Right atrium auricular region (tissue), 2 donors: ENCODE measurements around the gene GOLGA5. TPM values are rescaled to one million over a fixed set of nuclear protein-coding genes. Genes with fewer than 3 reads are reported as not detected.

Experiments used
- DNase-seq: peaks from one replicate; pipeline ENCODE4 v3.0.0-alpha.2; 2019; ENCODE audit warnings: low spot score
- H3K27ac ChIP-seq, 2 donors: fragments of 200-600 bp; sonication (generic); 1 replicate in 1 of 2; 2 replicates in 1 of 2; pipeline ENCODE4 v1.5.1; 2016 to 2019
- H3K27me3 ChIP-seq, 2 donors: fragments of 200-600 bp; sonication (generic); one replicate each; pipeline versions ENCODE4 v1.5.1 to v1.6.0; 2017 to 2019
- H3K36me3 ChIP-seq: fragments of 200-600 bp; sonication (generic); one replicate; pipeline ENCODE4 v1.5.1; 2016
- H3K4me1 ChIP-seq, 2 donors: fragments of 200-600 bp; sonication (generic); one replicate each; pipeline versions ENCODE4 v1.5.1 to v1.6.0; 2017 to 2019
- H3K4me3 ChIP-seq, 2 donors: fragments of 200-600 bp; sonication (generic); 1 replicate in 1 of 2; 2 replicates in 1 of 2; pipeline ENCODE4 v1.5.1; 2017 to 2019; ENCODE audit warnings: mild to moderate bottlenecking in 1 of 2, moderate library complexity in 1 of 2
- H3K9me3 ChIP-seq, 2 donors: fragments of 200-600 bp; sonication (generic); one replicate each; pipeline ENCODE4 v1.5.1; 2019
- total RNA-seq, 2 donors: library from RNA; depleted of rRNA; stranded (reverse); fragments of >200 nt; gene quantifications; one replicate each; pipeline ENCODE4 v1.1.0, GENCODE V29; 2016
- TF ChIP-seq, protein P1 (sequence below), 2 donors: fragments of 200-600 bp; sonication (generic); IDR thresholded peaks; one replicate each; pipeline ENCODE4 v1.5.1; 2019; ENCODE audit warnings: antibody characterized with exemption in 2 of 2

The GOLGA5 gene
- total RNA-seq, 2 donors from 2014 or later: 24.2 to 28.3 TPM

DNA sequence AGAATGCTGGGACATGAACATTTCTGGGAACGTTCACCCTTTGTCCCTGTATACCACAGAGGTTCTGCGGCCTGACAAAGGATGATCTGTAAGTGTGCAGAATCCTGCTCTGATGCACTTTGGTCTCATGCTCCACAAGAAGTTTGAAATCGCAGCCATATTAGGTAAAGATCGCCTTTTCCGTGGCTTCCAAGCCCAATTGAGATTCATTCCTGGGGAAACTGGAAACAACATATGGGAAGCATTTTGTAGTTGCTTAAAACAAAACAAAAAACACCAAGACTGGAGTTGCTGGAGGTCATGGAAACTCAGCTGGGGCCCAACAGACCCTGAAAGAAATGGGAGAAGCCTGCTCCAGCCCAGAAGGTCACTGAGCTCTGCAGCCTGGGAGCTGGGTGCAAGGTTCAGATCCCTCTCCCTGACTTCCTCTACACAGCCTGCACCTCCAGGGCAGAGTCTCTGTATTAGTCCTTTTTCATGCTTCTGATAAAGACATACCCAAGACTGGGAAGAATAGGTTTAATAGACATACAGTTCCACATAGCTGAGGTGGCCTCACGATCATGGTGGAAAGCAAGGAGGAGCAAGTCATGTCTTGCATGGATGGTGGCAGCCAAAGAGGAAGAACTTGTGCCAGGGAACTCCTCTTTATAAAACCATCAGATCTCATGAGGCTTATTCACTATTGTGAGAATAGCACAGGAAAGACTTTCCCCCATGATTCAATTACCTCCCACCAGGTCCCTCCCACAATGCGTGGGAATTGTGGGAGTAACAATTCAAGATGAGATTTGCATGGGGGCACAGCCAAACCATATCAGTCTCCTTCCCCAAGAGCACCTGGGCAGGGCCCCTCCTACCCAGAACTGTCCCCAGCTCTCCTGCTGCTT lies 68.0 kb downstream of the GOLGA5 start:
- no peak overlapping the region for H3K27ac ChIP-seq

DNA sequence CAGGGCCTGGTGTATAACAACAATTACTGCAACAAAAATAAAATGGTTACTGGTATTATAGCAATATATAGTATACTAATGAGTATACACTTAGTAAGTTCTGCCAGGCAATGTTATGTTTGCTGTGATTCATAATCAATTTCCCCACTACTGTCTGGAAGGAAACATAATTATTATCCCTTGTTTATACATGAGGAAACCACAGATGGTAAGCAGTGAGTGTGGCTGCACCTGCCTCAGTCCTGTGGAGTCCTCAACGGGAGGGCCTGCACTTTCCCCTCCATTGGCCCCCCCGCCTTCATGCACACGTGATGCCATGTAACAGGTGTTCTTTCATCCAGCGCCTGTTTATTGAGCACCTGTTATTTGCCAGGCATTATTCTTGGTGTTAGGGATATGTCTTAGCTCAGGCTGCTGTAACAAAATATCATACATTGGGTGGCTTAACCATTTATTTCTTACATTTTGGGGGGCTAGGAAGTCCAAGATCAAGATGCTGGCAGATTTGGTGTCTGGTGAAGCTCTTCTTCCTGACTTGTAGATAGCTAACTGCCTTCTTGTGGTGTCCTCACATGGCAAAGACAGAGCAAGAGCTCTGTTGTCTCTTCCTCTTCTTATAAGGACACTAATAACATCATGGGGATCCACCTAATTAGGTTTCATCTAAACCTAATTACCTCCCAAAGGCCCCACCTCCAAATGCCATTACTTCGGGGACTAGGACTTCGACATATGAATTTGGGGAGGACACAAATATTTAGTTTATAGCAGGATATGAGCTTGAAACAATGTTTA lies 69.4 kb downstream of the GOLGA5 start:
- no peak overlapping the region for H3K27ac ChIP-seq

More for the DNA sequence above, 68.0 kb downstream of the GOLGA5 start:
- TF ChIP-seq, protein P1, sequence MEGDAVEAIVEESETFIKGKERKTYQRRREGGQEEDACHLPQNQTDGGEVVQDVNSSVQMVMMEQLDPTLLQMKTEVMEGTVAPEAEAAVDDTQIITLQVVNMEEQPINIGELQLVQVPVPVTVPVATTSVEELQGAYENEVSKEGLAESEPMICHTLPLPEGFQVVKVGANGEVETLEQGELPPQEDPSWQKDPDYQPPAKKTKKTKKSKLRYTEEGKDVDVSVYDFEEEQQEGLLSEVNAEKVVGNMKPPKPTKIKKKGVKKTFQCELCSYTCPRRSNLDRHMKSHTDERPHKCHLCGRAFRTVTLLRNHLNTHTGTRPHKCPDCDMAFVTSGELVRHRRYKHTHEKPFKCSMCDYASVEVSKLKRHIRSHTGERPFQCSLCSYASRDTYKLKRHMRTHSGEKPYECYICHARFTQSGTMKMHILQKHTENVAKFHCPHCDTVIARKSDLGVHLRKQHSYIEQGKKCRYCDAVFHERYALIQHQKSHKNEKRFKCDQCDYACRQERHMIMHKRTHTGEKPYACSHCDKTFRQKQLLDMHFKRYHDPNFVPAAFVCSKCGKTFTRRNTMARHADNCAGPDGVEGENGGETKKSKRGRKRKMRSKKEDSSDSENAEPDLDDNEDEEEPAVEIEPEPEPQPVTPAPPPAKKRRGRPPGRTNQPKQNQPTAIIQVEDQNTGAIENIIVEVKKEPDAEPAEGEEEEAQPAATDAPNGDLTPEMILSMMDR (IDR thresholded peaks at IDR 0.05): no peak
- Histone ChIP-seq H3K4me1 (no peaks in the 10 kb centered on the region), H3K36me3 (no peaks in the 10 kb centered on the region), H3K9me3 (no peaks in the 10 kb centered on the region), H3K27me3 (no peaks in the 10 kb centered on the region), H3K4me3 (no peak overlapping the region)
- DNase-seq: no peak

DNA sequence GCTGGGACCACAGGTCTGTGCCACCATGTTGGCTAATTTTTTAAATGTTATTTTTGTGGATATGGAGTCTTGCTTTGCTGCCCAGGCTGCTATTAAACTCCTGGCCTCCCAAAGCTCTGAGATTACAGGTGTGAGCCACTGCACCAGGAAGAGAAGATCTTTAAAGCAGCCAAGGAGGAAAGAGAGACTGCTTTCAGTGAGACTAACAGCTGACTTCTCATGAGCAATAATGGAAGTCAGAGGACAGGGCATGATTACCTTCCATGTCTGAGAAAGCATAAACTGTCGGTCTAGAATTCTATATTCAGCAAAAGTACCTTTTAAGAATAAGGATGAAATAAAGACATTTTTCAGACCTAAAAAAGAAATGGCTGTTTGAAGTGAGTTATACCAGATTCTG lies 71.6 kb downstream of the GOLGA5 start:
- no peaks in the 10 kb centered on the region for H3K4me1 ChIP-seq
- no peaks in the 10 kb centered on the region for H3K27me3 ChIP-seq
- no peak overlapping the region for H3K27ac ChIP-seq
- no peak overlapping the region for H3K4me3 ChIP-seq
- no peaks in the 10 kb centered on the region for H3K9me3 ChIP-seq
- DNase-seq: no peak
- no peaks in the 10 kb centered on the region for H3K36me3 ChIP-seq
- TF ChIP-seq, protein P1 (IDR thresholded peaks at IDR 0.05): no peak

More for the DNA sequence above, 69.4 kb downstream of the GOLGA5 start:
- no peaks in the 10 kb centered on the region for H3K36me3 ChIP-seq
- no peak for DNase-seq
- H3K9me3 ChIP-seq: no peaks in the 10 kb centered on the region
- TF ChIP-seq, protein P1 (IDR thresholded peaks at IDR 0.05): no peak
- no peak overlapping the region for H3K4me3 ChIP-seq
- H3K4me1 ChIP-seq: no peaks in the 10 kb centered on the region
- H3K27me3 ChIP-seq: no peaks in the 10 kb centered on the region

DNA sequence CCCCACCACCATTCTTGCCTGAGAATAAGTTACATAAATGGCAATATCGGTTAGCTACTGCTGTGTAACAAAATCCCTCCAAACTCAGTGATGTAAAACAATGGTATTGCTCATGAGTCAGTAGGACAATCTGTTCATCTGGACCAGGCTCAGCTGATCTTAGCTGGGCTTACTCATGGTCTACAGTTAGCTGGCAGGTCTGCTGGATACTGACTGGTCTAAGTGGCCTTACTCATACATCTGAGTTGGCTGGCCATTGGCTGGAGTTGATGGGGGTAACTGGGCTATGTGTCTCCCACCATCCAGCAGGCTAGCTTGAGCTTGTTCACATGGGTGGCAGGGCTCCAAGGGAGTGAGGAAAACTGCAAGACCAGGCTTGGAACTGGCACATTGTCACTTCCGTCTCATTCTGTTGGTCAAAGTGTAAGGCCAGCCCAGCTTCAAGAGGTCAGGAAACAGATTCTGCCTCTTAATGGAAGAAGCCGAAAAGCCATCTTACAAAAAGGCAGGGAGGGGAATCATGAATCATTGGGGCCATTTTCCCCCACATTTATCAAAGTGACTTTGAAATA lies 72.2 kb downstream of the GOLGA5 start:
- no peaks in the 10 kb centered on the region for H3K27me3 ChIP-seq
- H3K9me3 ChIP-seq: no peaks in the 10 kb centered on the region
- H3K36me3 ChIP-seq: no peaks in the 10 kb centered on the region
- H3K4me3 ChIP-seq: no peak overlapping the region
- TF ChIP-seq, protein P1 (IDR thresholded peaks at IDR 0.05): no peak
- H3K27ac ChIP-seq: no peak overlapping the region
- DNase-seq: no peak
- no peaks in the 10 kb centered on the region for H3K4me1 ChIP-seq

DNA sequence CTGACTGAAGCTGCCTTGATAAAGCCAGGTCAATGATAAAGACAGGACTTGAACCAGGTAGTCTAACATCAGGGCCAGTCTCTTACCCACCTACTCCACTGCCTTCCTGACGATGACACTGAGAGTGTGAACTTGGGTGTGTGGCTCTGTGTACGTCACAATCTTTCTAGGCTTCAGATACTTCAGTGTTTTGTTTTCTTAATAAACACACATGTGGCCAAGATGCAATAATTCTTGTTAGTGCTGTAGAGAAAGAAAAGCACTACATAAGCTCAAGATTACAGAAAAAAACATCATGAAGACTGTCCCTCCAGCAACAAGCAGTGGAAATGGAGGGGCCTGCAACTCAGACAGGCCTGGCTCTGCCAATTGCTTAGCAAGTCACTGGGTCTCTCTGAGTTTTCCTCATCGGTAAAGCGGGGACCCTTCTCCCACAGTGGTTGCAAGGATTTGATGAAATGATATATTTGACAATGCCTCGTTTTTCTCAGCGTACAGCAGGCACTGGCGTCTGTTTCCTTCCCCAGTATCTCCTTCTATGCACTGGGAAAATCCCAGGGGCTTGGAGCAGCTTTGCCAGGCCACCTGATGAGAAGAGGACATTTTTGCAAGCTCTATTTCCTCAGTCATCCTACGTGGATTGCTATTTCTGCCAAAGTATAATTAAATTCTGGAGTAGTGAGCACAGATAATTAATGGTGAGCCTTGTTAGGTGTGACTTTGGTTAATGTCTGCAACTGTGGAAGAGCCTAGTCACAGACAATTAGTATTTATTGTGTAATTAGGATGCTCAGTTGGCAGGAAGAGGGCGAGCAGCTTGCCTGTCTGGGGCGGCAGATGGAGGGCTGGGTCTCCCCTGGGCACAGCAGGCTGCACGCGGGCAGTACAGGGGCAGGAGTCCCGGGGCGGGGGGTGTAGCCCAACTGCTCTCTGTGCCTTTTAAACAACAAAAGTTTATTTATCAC lies 73.1 kb downstream of the GOLGA5 start:
- DNase-seq: no peak
- no peak overlapping the region for H3K27ac ChIP-seq
- H3K9me3 ChIP-seq: no peaks in the 10 kb centered on the region
- no peak overlapping the region for H3K4me3 ChIP-seq
- H3K36me3 ChIP-seq: no peaks in the 10 kb centered on the region
- TF ChIP-seq, protein P1 (IDR thresholded peaks at IDR 0.05): no peak
- H3K27me3 ChIP-seq: no peaks in the 10 kb centered on the region
- no peaks in the 10 kb centered on the region for H3K4me1 ChIP-seq
